Suprapubic skin (tissue), 4 donors: Measurements from ENCODE around the gene SOS1. TPM values are rescaled to one million over a fixed set of nuclear protein-coding genes. Genes with fewer than 3 reads are reported as not detected.

Experiments
- DNase-seq, 2 donors: peaks; one replicate each; pipeline ENCODE4 v3.0.0-alpha.2; 2019; ENCODE audit warnings: low spot score in 2 of 2
- H3K27ac ChIP-seq: fragments of 200-600 bp; sonication (generic); one replicate; pipeline ENCODE4 v1.5.1; 2019
- H3K27me3 ChIP-seq: fragments of 200-600 bp; sonication (generic); one replicate; pipeline ENCODE4 v1.5.1; 2019
- H3K36me3 ChIP-seq: fragments of 200-600 bp; sonication (generic); one replicate; pipeline ENCODE4 v1.5.1; 2019
- H3K4me1 ChIP-seq: fragments of 200-600 bp; sonication (generic); one replicate; pipeline ENCODE4 v1.5.1; 2019
- H3K4me3 ChIP-seq: fragments of 200-600 bp; sonication (generic); one replicate; pipeline ENCODE4 v1.5.1; 2019; ENCODE audit warnings: mild to moderate bottlenecking
- H3K9me3 ChIP-seq: fragments of 200-600 bp; sonication (generic); one replicate; pipeline ENCODE4 v1.5.1; 2019
- CTCF ChIP-seq, 2 donors: fragments of 200-600 bp in 1 of 2; fragments of 450-650 bp in 1 of 2; sonication (generic) in 1 of 2; IDR thresholded peaks; one replicate each; pipeline ENCODE4 v1.5.1; 2016 to 2019; ENCODE audit warnings: antibody characterized with exemption in 2 of 2, mild to moderate bottlenecking in 1 of 2, moderate library complexity in 1 of 2
- EP300 ChIP-seq: sonication (generic); formaldehyde crosslinking; IDR thresholded peaks from one replicate; pipeline ENCODE4 v1.6.1; 2017; ENCODE audit warnings: antibody characterized with exemption
- POLR2A ChIP-seq, 2 donors: fragments of 450-650 bp; IDR thresholded peaks; one replicate each; pipeline ENCODE4 v1.6.1; 2017; ENCODE audit warnings: antibody characterized with exemption in 2 of 2, mild to moderate bottlenecking in 2 of 2, moderate library complexity in 2 of 2
- POLR2AphosphoS5 ChIP-seq, 3 donors: sonication (generic); formaldehyde crosslinking; IDR thresholded peaks; one replicate each; pipeline ENCODE4 v1.6.1; 2017; ENCODE audit warnings: antibody characterized with exemption in 3 of 3
- WGBS: methylation state at CpG from one replicate; pipeline ENCODE4 v1.1.5; 2018; 5-methylcytosine and 5-hydroxymethylcytosine counted together
- total RNA-seq, 4 donors: library from RNA; depleted of rRNA; stranded (reverse); fragments of >200 nt; gene quantifications; one replicate each; pipeline ENCODE4 v1.1.0, GENCODE V29; 2016

SOS1 gene
- total RNA-seq, 4 donors from 2014 or later: 18.3 to 38.3 (median 27.7) TPM

GRCh38 chr2:39133215-39133851 lies 12.5 kb upstream of the SOS1 start:
- Histone ChIP-seq H3K4me3 (no peak overlapping the region), H3K36me3 (no peaks in the 10 kb centered on the region), H3K27me3 (no peaks in the 10 kb centered on the region), H3K4me1 (peaks cover 3% of the 10 kb centered on the region), H3K27ac (no peak overlapping the region), H3K9me3 (no peaks in the 10 kb centered on the region)
- 90% methylated on average over 3 of the region's 3 CpGs for WGBS
- no peak for TF ChIP-seq EP300
- TF ChIP-seq POLR2AphosphoS5 (IDR thresholded peaks at IDR 0.05): no peak
- no peak for TF ChIP-seq POLR2A (IDR thresholded peaks at IDR 0.05)
- TF ChIP-seq CTCF (IDR thresholded peaks at IDR 0.05): no peak
- DNase-seq: no peak

DNA sequence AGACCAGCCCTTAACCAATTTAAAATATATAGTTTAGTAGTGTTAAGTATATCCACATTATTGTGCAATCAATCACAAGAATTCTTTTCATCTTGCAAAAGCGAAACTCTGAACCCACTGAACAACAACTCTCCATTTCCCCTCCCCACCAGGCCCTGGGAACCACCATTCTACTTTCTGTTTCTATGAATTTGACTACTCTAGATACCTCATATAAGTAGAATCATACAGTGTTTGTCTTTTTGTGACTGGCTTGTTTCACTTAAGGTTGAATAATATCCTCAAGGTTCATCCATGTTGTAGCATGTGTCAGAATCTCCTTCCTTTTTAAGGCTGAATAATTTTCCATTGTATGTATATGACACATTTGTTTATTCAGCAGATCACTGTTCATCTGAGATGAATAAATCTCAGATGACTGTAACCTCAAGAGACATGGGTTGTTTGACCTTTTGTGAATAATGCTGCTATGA lies 8.1 kb upstream of the SOS1 start:
- peaks cover 22% of the 10 kb centered on the region for H3K4me1 ChIP-seq
- DNase-seq: no peak
- no peak overlapping the region for H3K27ac ChIP-seq
- no peaks in the 10 kb centered on the region for H3K36me3 ChIP-seq
- TF ChIP-seq POLR2A (IDR thresholded peaks at IDR 0.05): no peak
- TF ChIP-seq CTCF (IDR thresholded peaks at IDR 0.05): no peak
- no peak for TF ChIP-seq POLR2AphosphoS5 (IDR thresholded peaks at IDR 0.05)
- TF ChIP-seq EP300: no peak
- no peaks in the 10 kb centered on the region for H3K9me3 ChIP-seq
- H3K4me3 ChIP-seq: no peak overlapping the region
- 80% methylated on average over 1 of the region's 1 CpG for WGBS
- no peaks in the 10 kb centered on the region for H3K27me3 ChIP-seq

DNA sequence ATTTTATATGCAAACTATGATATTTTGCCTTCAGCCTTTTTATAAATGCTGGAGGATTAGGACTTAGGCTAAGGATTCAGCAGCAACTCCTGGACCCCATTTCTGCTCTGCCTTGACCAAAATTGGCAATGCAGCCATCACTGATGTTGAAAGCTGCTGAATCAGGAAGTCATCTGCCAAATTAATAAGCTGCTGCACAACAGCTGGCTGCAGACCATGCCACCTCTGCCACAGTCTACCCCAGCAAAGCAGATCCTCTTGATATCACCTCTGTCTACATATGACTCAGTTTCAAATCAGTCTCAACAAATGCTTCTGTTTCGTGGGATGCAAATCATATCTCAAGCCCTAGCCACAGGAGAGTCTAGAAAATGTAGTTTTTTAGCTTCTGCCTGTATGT lies 7.1 kb upstream of the SOS1 start:
- DNase-seq: no peak
- Histone ChIP-seq H3K27ac (no peak overlapping the region), H3K36me3 (no peaks in the 10 kb centered on the region), H3K27me3 (no peaks in the 10 kb centered on the region), H3K4me1 (peaks cover 30% of the 10 kb centered on the region), H3K9me3 (no peaks in the 10 kb centered on the region), H3K4me3 (no peak overlapping the region)
- TF ChIP-seq EP300: no peak
- no peak for TF ChIP-seq CTCF (IDR thresholded peaks at IDR 0.05)
- no peak for TF ChIP-seq POLR2A (IDR thresholded peaks at IDR 0.05)
- TF ChIP-seq POLR2AphosphoS5 (IDR thresholded peaks at IDR 0.05): no peak
- WGBS: 36% methylated on average over 1 of the region's 1 CpG

DNA sequence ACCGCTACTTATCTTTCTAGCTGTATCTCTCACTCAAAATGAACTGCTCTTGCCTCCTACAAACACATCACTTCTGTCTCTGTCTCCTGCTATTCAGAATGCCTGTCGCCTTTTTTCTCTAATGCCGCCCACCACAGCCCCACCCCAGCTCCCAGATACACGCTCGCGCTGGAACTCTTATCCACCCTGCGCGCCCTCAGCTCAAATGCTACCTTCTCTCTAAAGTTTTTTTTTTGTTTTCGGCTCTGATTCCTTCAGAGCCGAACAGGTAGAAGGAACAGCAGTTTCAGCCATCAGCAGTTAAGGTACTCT lies 3.9 kb upstream of the SOS1 start:
- Histone ChIP-seq H3K27ac (peak overlapping the region; percentile 69), H3K4me3 (peak overlapping the region; percentile 59), H3K9me3 (no peaks in the 10 kb centered on the region), H3K4me1 (peaks cover 46% of the 10 kb centered on the region), H3K36me3 (no peaks in the 10 kb centered on the region), H3K27me3 (no peaks in the 10 kb centered on the region)
- no peak for DNase-seq
- TF ChIP-seq POLR2A (IDR thresholded peaks at IDR 0.05): no peak
- no peak for TF ChIP-seq EP300
- no peak for TF ChIP-seq POLR2AphosphoS5 (IDR thresholded peaks at IDR 0.05)
- TF ChIP-seq CTCF (IDR thresholded peaks at IDR 0.05): no peak
- WGBS: under 1% methylated on average over 10 of the region's 10 CpGs

DNA sequence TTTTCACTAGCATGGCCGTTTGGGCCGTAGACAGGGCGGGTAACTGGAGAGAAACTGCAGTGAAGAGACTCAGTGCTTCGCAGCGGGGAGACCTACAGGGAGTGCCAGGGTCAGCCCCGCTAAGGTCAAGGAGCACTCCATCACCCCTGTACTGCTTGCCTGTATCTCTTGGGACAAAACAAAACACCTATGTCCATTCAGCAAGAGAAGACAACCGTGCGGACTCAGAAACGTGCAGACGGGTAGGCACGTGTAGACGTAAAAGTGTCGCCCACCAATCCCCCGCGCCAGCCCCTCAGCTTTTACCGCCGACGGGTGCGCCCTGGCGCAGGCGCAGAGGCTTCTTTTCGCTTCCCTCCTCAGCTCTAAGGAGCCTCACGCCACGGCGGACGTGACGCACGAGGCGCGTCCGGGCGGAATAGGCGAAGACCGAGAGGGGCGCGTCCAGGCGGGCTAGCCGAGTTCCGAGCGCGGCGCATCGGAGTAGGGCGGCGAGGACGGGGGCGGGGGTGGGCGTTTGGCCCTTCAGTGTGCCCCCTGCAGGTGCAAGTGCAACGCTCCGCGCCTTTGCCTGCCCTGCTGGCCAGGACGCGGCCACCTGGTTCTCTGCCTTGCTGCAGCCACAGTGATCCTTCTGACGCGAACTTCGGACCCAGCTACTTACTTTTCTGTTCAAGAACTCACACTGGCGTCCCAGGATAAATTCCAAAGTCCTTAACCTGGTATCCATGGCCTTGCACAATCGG lies 3.3 kb upstream of the SOS1 start:
- H3K4me1 ChIP-seq: peaks cover 47% of the 10 kb centered on the region
- H3K27ac ChIP-seq: peak overlapping the region; percentile 69
- no peaks in the 10 kb centered on the region for H3K27me3 ChIP-seq
- peak overlapping the region; percentile 59 for H3K4me3 ChIP-seq
- peak; percentile 96 for DNase-seq
- under 1% methylated on average over 37 of the region's 58 CpGs for WGBS
- no peaks in the 10 kb centered on the region for H3K36me3 ChIP-seq
- no peak for TF ChIP-seq EP300
- no peak for TF ChIP-seq POLR2A (IDR thresholded peaks at IDR 0.05)
- TF ChIP-seq POLR2AphosphoS5 (IDR thresholded peaks at IDR 0.05): peak in 2 of 3 donors; percentile 55 to 78
- peak; percentile 1 to 43 for TF ChIP-seq CTCF (IDR thresholded peaks at IDR 0.05)
- H3K9me3 ChIP-seq: no peaks in the 10 kb centered on the region
